DMS 273 treated with DMSO at 0.1 percent for 48 hours (cell line): ENCODE results near the gene NUP107.

Experiments used
- DNase-seq: peaks from one replicate; lab custom pipeline; 2025; lab: John Stamatoyannopoulos, UW

Gene NUP107

DNA sequence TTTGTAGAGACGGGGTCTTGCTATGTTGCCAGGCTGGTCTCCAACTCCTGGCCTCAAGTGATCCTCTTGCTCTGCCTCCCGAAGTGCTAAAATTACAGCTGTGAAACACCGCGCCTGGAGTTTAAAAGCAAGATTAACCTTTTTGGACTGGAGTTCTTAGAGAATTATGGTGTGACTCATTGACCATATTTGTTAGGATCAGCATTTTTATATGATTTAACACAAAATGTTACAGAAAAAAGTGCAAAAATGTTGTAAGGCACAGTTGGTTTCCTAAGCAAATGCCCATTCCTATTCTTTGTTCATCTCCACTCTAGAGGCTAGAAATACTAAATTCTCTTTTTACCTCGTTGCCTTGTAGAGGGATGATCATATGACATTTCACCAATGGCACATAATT, 86.8 kb downstream of the NUP107 start:
- no peak for DNase-seq

DNA sequence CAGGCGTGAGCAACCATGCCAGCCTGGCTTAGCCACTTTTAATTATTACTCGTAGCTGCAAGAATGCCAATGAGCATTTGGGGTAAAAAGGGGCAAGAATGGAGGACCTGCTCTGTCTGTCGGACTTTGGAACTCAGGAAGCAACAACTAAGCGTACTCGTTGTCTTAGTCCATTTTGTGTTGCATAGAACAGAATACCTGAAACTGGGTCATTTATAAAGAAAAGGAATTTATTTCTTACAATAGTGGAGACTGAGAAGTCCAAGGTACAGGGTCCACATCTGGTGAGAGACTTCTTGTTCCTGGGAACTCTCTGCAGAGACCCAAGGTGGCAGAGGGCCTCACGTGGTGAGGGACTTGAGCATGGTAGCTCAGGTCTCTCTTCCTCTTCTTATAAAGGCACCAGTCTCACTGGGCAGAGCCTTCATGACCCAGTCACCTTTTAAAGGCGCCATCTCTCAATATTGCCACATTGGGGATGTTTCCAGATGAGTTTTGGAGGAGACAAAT, 88.4 kb downstream of the NUP107 start:
- no peak for DNase-seq

GRCh38 chr12:68776976-68777610, 90.3 kb downstream of the NUP107 start:
- no peak for DNase-seq

DNA sequence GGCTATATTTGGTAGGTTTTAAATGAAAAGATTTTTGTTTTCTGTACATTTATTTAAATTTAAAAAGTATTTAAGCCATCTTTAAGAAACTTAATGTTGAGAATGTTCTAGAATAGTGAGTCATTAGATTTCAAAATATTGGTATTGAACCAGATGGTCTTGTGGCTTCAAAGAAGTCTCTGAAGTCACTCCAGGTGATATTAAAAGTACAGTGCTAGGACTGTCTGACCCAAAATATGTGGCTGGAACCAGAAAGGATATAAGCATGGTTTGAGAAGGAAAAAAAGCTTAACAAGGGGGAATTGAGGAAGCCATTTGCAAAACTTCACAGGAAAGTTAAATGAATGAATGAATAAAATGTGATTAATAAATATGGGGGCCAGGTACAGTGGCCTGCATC, 92.5 kb downstream of the NUP107 start:
- DNase-seq = no peak

- no peak for DNase-seq
Measured at GRCh38 chr12:68780731-68781130, 94.0 kb downstream of the NUP107 start.

DNA sequence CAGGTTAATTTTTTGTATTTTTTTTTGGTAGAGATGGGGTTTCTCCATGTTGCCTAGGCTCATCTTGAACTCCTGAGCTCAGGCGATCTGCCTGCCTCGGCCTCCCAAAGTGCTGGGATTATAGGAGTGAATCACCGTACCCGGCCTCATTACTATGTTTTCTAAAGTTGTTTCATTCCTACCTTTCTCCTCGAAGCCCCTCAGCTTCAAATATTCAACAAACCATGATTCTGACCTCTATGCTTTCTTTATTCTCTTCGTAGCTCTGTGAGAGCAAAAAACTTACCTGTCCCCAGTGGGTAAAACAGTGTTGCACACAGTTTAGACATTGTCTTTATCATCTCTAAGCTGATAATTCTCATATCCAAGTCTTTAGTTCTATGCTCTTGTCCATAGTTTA, 95.0 kb downstream of the NUP107 start:
- no peak for DNase-seq

DNA sequence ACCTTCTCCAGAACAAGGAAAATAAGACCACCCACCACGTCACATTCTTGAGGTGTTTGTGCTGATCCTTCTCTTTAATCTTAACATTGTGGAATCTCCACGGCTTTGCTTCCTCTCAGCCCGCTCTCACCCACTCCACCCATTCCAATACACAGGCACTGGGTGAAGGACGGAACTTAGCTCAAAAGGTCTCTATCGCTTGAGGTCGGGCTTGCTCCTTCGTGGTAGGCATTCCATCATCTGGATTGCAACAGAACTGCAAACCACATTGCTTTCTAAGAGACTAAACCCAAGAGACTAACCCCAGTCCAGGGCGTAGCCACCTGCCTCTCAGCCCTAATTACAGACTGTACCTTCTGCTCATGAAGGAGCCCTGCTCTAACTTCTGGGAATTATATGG, 97.2 kb downstream of the NUP107 start:
- no peak for DNase-seq

GRCh38 chr12:68785358-68785757, 98.6 kb downstream of the NUP107 start:
- no peak for DNase-seq

GRCh38 chr12:68785823-68786222, 99.0 kb downstream of the NUP107 start:
- DNase-seq = no peak

DNA sequence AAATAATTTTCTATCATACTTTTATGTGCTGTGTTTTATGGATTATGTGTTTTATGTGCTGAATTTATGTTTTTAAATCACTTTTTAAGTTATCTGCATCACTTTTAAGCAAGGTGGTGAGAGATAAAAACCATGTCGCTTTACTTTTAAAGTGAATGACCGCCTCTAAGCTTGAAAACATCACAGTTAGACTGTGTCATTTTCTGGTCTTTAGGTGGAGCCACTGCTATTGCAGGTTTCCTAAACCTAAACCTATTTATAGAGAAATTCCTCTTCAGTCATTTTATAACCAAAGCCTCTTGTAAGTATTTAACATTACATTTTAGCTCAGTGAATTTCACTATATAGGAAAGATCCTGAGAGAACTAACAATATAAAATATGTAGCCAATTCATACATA, 100.2 kb downstream of the NUP107 start:
- DNase-seq = no peak

- no peak for DNase-seq
Measured at GRCh38 chr12:68788554-68789143, 101.9 kb downstream of the NUP107 start.

GRCh38 chr12:68789144-68789878, 102.5 kb downstream of the NUP107 start:
- no peak for DNase-seq

GRCh38 chr12:68790081-68790951, 103.5 kb downstream of the NUP107 start:
- no peak for DNase-seq

- no peak for DNase-seq
Measured at GRCh38 chr12:68790952-68791234, 104.1 kb downstream of the NUP107 start.

DNA sequence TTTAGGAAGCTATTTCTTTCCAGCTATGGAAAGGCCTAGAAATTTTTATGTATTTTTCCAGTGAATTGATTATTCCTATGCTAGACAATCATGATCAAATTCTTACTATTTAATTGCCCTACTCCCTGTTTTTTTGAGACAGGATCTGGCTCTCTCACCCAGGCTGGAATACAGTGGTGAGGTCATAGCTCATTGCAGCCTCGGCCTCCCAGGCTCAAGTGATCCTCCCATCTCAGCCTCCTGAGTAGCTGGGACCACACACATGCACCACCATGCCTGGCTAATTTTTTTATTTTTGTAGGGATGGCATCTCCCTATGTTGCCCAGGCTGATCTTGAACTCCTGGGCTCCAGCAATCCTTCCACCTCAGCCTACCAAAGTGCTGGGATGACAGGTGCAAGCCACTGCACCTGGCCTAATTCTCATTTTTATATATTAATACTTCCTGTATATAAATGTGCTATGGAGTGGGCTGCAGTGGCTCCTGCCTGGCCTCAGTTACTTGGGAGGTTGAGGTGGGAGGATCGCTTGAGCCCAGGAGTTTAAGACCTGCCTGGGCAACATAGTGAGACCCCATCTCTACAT, 105.2 kb downstream of the NUP107 start:
- no peak for DNase-seq

DNA sequence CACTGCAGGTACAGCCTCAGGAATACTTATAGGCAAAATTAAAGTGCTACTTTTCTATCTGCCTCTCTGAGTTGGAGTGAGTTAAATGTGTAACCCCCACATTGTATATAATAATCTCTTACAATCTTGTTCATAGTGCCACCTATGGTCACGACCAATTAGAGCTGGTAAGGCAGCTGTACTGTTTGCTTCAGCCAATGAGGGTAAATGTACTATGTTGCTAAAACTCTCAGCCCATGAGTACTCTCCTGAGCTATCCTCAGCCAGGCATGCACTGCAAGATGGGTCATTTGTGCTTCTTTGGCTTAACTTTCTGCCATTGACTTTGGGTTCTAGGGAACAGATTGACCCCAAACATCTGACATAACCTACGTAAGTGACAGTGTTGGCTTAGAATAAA, 106.2 kb downstream of the NUP107 start:
- DNase-seq = peak; percentile 13

DNA sequence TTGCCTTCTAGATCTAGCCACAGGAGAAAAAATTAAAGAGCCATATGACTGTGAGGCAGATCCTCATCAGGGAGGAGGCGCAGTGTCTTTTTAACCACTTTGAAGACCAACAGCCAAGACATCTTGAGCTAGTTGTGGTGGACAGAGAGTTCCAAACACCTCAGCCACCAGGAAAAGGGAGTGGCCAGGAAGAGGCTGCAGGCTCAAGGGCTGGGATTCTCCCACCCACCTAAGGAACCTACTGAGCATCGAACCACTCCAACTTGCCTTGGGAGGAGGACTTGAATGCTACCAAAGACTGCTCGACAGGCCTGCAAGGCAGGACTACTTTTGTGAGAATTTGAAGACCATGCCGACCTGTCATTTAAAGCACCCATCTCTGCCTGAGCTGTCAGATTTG, 106.7 kb downstream of the NUP107 start:
- DNase-seq = no peak

DNA sequence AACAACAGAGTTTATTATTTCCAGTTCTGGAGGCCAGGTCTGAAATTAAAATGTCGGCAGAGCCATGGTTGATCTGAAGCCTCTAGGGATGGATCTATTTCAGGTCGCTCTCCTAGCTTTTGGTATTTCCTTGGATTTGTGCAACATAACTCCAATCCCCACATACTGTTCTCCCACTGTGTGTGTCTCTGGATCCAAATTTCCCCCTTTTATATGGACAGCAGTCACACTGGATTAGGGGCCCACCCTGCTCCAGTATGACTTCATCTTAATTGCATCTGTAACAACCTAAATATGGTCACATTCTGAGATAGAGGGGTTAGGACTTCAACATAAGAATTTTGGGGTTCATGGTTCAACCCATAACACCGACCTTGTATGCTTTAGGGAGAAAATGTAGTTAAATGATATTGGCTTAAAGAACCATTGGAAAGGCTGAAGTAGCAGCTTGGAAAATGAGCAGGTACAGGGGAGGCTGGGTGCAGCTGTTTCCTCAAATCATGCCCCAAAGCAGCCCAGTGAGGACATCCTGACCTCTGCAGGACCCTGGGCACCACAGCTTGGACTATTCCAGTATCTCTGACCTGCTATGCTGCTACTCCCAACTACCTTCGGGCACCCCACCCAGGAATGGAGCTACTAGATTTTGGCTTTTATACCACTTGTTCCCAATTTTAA, 107.3 kb downstream of the NUP107 start:
- no peak for DNase-seq

DNA sequence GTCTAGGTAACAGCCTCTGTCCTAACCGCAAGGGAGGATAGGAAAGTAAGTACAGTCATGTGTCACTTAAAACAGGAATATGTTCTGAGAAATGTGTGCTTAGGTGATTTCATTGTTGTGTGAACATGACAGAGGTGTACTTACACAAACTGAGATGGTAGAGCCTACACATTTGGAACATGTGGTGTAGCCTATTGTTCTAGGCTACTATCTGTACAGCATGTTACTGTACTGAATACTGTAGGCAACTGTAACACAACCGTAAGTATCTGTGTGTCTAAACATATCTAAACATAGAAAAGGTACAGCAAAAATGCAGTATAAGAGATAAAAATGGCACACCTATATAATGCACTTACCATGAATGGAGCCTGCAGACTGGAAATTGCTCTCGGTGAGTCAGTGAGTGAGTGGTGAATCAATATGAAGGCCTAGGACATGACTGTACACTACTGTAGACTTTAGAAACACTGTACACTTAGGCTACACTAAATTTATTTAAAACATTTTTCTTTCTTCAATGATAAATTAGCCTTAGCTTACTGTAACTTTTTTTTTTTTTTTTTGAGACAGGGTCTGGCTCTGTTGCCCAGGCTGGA, 108.0 kb downstream of the NUP107 start:
- DNase-seq = no peak
